GM12872 (cell line): ENCODE results near the gene ZFHX3.

Source experiments
- CTCF ChIP-seq: IDR thresholded peaks from 3 replicates; pipeline ENCODE4 v1.5.1; 2011; ENCODE audit warnings: low read depth, mild to moderate bottlenecking, low read length, moderate library complexity; ENCODE audit not compliant: insufficient read depth

Gene ZFHX3

GRCh38 chr16:73053038-73053363, 5.1 kb upstream of the ZFHX3 start:
- TF ChIP-seq CTCF = no peak

DNA sequence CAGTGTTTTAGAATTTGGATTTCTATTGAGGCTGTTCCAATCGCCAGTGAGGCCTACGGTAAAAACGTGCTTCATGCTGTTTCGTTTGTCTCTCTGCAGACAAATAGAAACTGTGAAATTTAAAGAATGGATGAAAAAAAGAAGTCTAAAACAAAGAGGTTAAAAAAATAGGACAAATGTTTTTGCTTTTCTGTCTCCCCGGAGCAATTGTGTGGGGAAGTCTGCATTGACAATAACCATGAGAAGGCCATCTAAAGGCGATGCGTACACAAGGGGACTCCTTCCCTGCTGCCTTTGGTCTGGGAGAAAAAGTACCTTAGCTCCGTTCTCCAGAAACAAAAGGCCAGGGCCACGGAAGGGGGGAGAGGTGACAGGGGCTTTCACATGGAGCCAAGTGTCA, 4.6 kb upstream of the ZFHX3 start:
- no peak for TF ChIP-seq CTCF

GRCh38 chr16:73051961-73052360, 4.0 kb upstream of the ZFHX3 start:
- TF ChIP-seq CTCF = no peak

- no peak for TF ChIP-seq CTCF
Measured at GRCh38 chr16:73051226-73051625, 3.3 kb upstream of the ZFHX3 start.

- TF ChIP-seq CTCF = no peak
Measured at GRCh38 chr16:73050201-73051099, 2.5 kb upstream of the ZFHX3 start.

DNA sequence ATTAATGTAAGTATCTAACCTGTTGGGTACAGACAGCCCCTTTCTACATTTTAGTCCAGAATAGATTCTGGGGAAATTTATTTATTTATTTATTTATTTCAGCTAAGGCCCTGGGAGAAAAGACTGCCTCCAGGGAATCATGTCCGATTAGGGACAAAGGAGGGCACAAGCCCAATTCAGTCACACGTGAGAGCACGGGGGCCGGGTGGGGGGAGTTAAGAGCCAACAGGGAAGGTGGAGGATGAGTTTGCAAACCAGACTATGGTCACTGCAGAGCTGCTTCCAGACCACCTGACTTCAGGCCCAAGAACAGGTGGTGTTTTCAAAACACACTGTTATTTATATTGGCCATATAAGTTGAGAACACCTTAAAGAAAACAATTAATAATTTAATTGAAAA, 1.6 kb upstream of the ZFHX3 start:
- TF ChIP-seq CTCF = no peak

DNA sequence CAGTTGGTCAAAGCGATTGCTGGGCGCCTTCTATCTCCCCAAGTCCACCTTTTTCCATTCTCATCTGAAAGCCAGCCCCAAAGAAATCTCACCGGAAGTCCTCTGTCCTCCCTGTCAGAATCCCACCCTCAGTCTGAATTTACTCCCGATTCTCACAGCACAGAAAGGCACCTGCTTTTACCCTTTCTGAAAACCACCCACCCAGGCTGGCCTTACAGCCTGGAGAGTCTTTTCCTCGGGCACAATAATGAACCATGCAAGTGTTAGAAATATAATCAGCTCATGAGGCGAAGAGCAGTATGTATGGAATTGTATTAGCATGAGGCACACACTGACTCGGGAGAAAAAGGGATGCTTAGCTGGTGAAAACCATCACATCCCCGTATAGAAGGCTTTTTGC, 1.2 kb upstream of the ZFHX3 start:
- no peak for TF ChIP-seq CTCF
